SK-N-MC (cell line): ENCODE data around the gene TMCC2.

Source experiments
- EZH2 ChIP-seq: fragments of 200-600 bp; sonication (generic); IDR thresholded peaks from one replicate; pipeline ENCODE4 v1.6.1; 2017; ENCODE audit warnings: antibody characterized with exemption
- POLR2AphosphoS5 ChIP-seq: IDR thresholded peaks from 2 replicates; pipeline ENCODE4 v1.6.1; 2012; ENCODE audit warnings: mild to moderate bottlenecking, low read depth, low read length, borderline replicate concordance

- TF ChIP-seq POLR2AphosphoS5 = no peak
- no peak for TF ChIP-seq EZH2
These were observed 82.0 kb downstream of the TMCC2 start for GRCh38 chr1:205309741-205310140.
